HCEC 1CT (cell line): ENCODE measurements around the gene MT2A.
"Not testable (repeated sequence)": the region's sequence is repeated elsewhere in the genome, so short reads cannot be mapped to it uniquely, and the experiment has no call there.

Experiments
- DNase-seq: peaks from one replicate; pipeline ENCODE4 v3.0.0-alpha.2; 2017

Gene MT2A

DNA sequence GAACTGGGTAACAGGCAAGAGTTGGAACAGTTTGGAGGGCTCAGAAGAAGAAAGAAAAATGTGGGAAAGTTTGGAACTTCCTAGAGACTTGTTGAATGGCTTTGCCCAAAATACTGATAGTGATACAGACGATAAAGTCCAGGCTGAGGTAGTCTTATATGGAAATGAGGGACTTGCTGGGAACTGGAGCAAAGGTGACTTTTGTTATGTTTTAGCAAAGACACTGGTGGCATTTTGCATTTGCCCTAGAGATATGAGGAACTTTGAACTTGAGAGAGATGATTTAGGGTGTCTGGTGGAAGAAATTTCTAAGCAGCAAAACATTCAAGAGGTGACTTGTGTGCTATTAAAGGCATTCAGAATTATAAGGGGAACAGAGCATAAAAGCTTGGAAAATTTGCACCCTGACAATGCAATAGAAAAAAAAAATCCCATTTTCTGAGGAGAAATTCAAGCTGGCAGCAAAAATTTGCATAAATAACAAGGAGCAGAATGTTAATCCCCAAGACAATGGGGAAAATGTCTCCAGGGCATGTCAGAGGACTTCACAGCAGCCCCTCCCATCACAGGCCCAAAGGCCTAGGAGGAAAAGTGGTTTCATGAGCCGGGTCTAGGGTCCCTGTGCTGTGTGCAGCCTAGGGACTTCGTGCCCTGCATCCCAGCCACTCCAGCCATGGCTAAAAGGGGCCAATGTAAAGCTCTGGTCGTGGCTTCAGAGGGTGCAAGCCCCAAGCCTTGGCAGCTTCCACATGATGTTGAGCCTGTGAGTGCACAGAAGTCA, 13.5 kb downstream of the MT2A start:
- not testable (repeated sequence) for DNase-seq

- DNase-seq: not testable (repeated sequence)
Observed at GRCh38 chr16:56623184-56623583, 14.8 kb downstream of the MT2A start.

GRCh38 chr16:56623637-56624036, 15.3 kb downstream of the MT2A start:
- no peak for DNase-seq

GRCh38 chr16:56625140-56625942, 17.0 kb downstream of the MT2A start, which contains the start of gene MT1E:
Gene MT1E (plus strand): TSS chr16:56625781. CDS start chr16:56625852, 71 bp downstream.
- peak; percentile 85 for DNase-seq

GRCh38 chr16:56625943-56626654, 17.7 kb downstream of the MT2A start:
- DNase-seq: peak; percentile 81

GRCh38 chr16:56626685-56627084, 18.3 kb downstream of the MT2A start:
- DNase-seq: no peak

GRCh38 chr16:56628486-56629350, 20.3 kb downstream of the MT2A start:
- DNase-seq: peak; percentile 23

- no peak for DNase-seq
Observed at GRCh38 chr16:56629531-56629930, 21.1 kb downstream of the MT2A start.

DNA sequence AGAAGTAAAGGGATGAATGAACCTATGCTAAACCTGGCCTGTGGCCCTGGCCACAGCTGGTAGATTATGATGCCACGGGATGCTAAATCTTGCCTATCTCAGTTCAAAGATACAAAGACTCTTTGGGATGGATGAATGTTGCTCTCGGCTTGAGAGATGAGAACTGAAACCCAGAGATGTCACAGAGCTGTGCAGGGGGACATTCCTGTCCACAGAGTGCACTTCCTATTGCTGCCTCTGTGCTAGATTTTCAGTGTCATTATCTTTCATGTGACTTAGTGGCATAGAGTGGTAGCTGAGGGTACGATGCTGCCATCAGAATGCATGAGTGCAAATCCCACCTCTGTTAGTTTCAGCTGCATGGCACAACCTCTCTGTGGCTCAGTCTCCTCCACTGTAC, 21.8 kb downstream of the MT2A start:
- DNase-seq: no peak

DNA sequence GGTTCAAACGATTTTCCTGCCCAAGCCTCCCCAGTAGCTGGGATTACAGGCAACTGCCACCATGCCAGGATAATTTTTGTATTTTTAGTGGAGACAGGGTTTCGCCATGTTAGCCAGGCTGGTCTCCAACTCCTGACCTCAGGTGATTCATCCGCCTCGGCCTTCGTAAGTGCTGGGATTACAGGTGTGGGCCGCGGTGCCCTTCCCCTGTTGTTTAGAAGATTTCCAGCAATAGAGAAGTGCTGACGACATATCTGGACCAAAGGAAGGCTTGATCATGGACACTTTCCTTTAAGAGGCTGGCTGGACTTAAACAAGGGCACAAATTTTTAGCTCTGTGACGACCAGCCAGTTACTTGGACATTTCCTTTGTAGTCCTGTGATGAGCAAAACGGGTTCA, 22.8 kb downstream of the MT2A start:
- no peak for DNase-seq

GRCh38 chr16:56631832-56632155, 23.4 kb downstream of the MT2A start:
- DNase-seq: no peak

- no peak for DNase-seq
Observed at GRCh38 chr16:56632156-56632847, 23.9 kb downstream of the MT2A start, which contains the start of gene MT1M. Gene MT1M (plus strand): TSS chr16:56632659. CDS start chr16:56632732, 73 bp downstream.

- no peak for DNase-seq
Observed at GRCh38 chr16:56632848-56633365, 24.5 kb downstream of the MT2A start.

DNA sequence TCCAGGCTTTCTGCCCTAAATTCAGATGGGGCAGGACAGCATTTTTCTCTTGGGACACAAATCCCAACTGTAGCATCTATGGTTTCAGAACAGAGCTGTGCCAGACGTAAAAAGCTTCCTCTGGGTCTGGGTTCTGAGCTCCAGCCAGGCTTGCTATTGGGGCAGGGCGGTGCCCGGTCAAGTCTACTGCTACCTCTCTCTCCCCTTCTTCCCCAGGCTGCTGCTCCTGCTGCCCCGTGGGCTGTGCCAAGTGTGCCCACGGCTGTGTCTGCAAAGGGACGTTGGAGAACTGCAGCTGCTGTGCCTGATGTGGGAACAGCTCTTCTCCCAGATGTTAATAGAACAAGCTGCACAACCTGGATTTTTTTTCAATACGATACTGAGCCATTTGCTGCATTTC, 25.2 kb downstream of the MT2A start:
- DNase-seq: no peak

DNA sequence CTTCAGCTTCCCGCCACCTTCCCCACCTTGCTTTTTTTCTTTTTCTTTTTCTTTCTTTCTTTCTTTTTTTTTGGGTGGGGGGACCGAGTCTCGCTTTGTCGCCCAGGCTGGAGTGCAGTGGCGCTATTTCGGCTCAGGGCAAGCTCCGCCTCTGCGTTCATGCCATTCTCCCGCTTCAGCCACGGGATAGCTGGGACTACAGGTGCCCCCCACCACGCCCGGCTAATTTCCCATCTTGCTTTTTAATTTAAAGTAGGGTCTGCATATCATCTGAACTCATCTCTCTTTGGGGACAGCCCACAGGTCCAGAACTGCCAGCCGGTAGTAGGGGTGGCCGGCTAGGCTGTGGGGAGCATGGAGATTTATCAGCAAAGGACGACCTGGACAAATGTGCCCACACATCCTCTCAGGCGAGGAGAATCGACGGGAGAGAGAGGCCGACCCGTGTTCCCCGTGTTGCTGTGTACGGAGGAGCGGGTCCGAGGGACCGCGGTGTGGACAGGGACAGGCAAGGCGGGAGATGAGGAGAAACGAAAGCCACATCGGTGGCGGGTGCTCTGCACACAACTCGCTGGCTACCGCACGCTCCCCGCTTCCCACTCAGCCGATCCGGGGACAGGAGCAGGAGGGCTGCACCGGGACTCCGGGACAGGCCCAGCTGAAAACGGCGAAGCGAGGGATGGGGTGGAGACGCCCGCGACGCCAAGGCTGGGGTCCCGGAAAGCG, 26.5 kb downstream of the MT2A start:
- no peak for DNase-seq

GRCh38 chr16:56635441-56635967, 27.1 kb downstream of the MT2A start:
- no peak for DNase-seq

- DNase-seq: no peak
Observed at GRCh38 chr16:56636616-56637413, 28.4 kb downstream of the MT2A start.

GRCh38 chr16:56637814-56638750, 29.7 kb downstream of the MT2A start, which contains the start of gene MT1A:
Gene MT1A (plus strand): TSS chr16:56638666. CDS start chr16:56638739, 73 bp downstream.
- DNase-seq: peak; percentile 17
